ENCODE data around the gene MED17.
"Not testable (repeated sequence)": the region's sequence is repeated elsewhere in the genome, so short reads cannot be mapped to it uniquely, and the experiment has no call there.

MED17 gene

GRCh38 chr11:93743291-93743690 is 40.8 kb upstream of the MED17 start:
- H3K36me3 Mint-ChIP-seq (ENCODE audit: low read depth): peaks cover 22% of the 10 kb centered on the region
- H3K4me3 Mint-ChIP-seq: peak overlapping the region; percentile 84 to 99 (median 99)
- TF ChIP-seq, protein P1, sequence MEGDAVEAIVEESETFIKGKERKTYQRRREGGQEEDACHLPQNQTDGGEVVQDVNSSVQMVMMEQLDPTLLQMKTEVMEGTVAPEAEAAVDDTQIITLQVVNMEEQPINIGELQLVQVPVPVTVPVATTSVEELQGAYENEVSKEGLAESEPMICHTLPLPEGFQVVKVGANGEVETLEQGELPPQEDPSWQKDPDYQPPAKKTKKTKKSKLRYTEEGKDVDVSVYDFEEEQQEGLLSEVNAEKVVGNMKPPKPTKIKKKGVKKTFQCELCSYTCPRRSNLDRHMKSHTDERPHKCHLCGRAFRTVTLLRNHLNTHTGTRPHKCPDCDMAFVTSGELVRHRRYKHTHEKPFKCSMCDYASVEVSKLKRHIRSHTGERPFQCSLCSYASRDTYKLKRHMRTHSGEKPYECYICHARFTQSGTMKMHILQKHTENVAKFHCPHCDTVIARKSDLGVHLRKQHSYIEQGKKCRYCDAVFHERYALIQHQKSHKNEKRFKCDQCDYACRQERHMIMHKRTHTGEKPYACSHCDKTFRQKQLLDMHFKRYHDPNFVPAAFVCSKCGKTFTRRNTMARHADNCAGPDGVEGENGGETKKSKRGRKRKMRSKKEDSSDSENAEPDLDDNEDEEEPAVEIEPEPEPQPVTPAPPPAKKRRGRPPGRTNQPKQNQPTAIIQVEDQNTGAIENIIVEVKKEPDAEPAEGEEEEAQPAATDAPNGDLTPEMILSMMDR (IDR thresholded peaks at IDR 0.05; ENCODE audit: unreplicated experiment in 3 of 3): no peak
- H3K27ac Mint-ChIP-seq: peak overlapping the region; percentile 90 to 99 (median 98)
- no peaks in the 10 kb centered on the region for H3K9me3 Mint-ChIP-seq
- no peaks in the 10 kb centered on the region for H3K27me3 Mint-ChIP-seq (ENCODE audit: low read depth)
- H3K4me1 Mint-ChIP-seq: peaks cover 44% of the 10 kb centered on the region

GRCh38 chr11:93744669-93745004 is 39.4 kb upstream of the MED17 start:
- H3K36me3 Mint-ChIP-seq (ENCODE audit: low read depth): peaks cover 8% of the 10 kb centered on the region
- TF ChIP-seq, protein P1 (IDR thresholded peaks at IDR 0.05; ENCODE audit: unreplicated experiment in 3 of 3): no peak
- peaks cover 31% of the 10 kb centered on the region for H3K4me1 Mint-ChIP-seq

DNA sequence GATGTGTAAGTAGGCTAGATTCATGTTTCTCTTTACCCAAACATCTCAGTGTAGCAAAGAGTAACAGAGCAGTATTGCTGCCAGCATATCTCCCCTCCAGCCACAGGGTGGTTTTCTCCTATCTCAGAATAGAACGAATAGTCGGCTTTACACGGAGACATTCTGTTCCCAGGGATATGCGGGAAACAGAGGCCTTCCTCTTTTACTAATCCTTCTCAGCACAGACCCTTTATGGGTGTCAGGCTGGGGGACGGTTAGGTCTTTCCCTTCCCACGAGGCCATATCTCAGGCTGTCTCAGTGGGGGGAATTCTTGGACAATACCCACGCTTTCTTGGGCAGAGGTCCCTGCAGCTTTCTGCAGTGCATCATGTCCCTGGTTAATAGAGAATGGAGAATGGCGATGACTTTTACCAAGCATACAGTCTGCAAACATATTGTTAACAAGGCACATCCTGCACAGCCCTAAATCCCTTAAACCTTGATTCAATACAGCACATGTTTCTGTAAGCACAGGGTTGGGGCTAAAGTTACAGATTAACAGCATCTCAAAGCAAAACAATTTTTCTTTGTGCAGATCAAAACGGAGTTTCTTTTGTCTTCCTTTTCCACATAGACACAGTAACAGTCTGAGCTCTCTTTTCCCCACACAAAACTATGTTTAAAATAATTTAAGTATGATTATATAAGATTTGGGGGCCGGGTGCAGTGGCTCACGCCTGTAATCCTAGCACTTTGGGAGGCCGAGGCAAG is 38.9 kb upstream of the MED17 start:
- not testable (repeated sequence) for H3K9me3 Mint-ChIP-seq; H3K27me3 Mint-ChIP-seq (ENCODE audit: low read depth); H3K36me3 Mint-ChIP-seq (ENCODE audit: low read depth)
- Mint-ChIP-seq H3K4me1 (peaks cover 28% of the 10 kb centered on the region), H3K4me3 (peak overlapping the region; percentile 46 to 60 (median 49)), H3K27ac (peak overlapping the region; percentile 77 to 99 (median 86))

More at GRCh38 chr11:93744669-93745004, 39.4 kb upstream of the MED17 start:
- Mint-ChIP-seq H3K27ac (peak overlapping the region; percentile 77 to 99 (median 86)), H3K27me3 (ENCODE audit: low read depth) (no peaks in the 10 kb centered on the region), H3K9me3 (no peaks in the 10 kb centered on the region), H3K4me3 (peak overlapping the region; percentile 46 to 60 (median 49))

DNA sequence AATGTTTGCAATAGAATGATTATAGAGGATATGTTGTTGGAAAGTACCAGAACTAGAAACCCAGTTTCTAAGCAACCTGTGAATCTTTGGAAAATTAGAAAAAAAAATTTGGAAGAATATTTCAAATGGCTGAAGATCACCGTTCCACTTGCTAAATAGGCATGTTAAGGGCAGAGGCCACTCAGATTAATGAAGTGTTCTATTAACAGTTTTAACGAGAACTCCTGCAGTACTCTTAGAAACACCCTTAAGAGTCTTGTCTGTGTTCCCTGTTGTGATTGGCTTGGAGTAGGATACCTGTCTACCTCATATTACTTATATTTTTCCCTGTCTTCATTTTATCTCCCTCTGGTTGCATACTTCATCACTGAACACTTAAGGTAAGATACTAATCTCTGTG is 38.0 kb upstream of the MED17 start:
- Mint-ChIP-seq H3K4me1 (peaks cover 22% of the 10 kb centered on the region), H3K27me3 (ENCODE audit: low read depth) (no peaks in the 10 kb centered on the region), H3K27ac (peak overlapping the region; percentile 73 to 99 (median 77)), H3K36me3 (ENCODE audit: low read depth) (peaks cover 10% of the 10 kb centered on the region), H3K9me3 (no peaks in the 10 kb centered on the region), H3K4me3 (peak overlapping the region; percentile 37 to 41 (median 38))
- TF ChIP-seq, protein P1 (IDR thresholded peaks at IDR 0.05; ENCODE audit: unreplicated experiment in 3 of 3): no peak

- H3K27me3 Mint-ChIP-seq (ENCODE audit: low read depth): no peaks in the 10 kb centered on the region
- TF ChIP-seq, protein P1 (IDR thresholded peaks at IDR 0.05; ENCODE audit: unreplicated experiment in 3 of 3): no peak
- peak overlapping the region; percentile 47 to 67 (median 62) for H3K4me3 Mint-ChIP-seq
- H3K4me1 Mint-ChIP-seq: peaks cover 22% of the 10 kb centered on the region
- no peaks in the 10 kb centered on the region for H3K9me3 Mint-ChIP-seq
- peak overlapping the region; percentile 42 to 89 (median 76) for H3K27ac Mint-ChIP-seq
- peaks cover 11% of the 10 kb centered on the region for H3K36me3 Mint-ChIP-seq (ENCODE audit: low read depth)
Observed at GRCh38 chr11:93747122-93747521, 37.0 kb upstream of the MED17 start.

- Mint-ChIP-seq H3K4me3 (no peak overlapping the region), H3K27ac (no peak overlapping the region), H3K4me1 (peaks cover 4% of the 10 kb centered on the region), H3K36me3 (ENCODE audit: low read depth) (peaks cover 23% of the 10 kb centered on the region), H3K27me3 (ENCODE audit: low read depth) (no peaks in the 10 kb centered on the region), H3K9me3 (no peaks in the 10 kb centered on the region)
- TF ChIP-seq, protein P1 (IDR thresholded peaks at IDR 0.05; ENCODE audit: unreplicated experiment in 3 of 3): no peak
Observed at GRCh38 chr11:93751001-93751400, 33.1 kb upstream of the MED17 start.

Measured in nephron (organoid).